22Rv1 (cell line): Measurements from ENCODE around the gene SAMD4A.

Experiments used
- CTCF ChIP-seq: fragments of 450-650 bp; IDR thresholded peaks from 2 replicates; pipeline ENCODE4 v1.5.1; 2017; ENCODE audit warnings: mild to moderate bottlenecking
- ZFX ChIP-seq: fragments of 450-650 bp; IDR thresholded peaks from 2 replicates; pipeline ENCODE4 v1.6.1; 2017; ENCODE audit warnings: antibody characterized with exemption, borderline replicate concordance

DNA sequence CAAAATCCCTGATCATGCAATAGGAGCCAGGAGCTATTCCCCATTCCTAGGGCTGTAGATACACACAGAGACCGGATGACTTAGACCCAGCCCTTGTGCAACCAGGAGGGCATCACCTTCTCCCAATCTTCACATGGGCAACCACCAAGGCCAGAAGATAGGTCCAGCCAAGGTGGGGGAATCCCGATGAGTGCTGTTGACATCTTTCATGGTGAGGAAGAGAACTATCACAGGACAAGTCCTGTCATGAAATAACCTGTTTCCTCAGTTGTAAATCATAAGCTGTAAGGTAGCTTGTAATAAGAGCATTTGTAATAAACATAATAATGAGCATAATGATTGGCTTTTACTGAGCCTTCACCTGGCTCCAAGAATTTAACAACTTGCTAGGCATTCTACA is 246.2 kb downstream of the SAMD4A start:
- no peak for TF ChIP-seq CTCF
- TF ChIP-seq ZFX: no peak
